Subcutaneous abdominal adipose tissue (tissue), 5 donors: ENCODE data around the gene TAB3.

ENCODE experiments used
- H3K27ac ChIP-seq: one replicate; pipeline ENCODE4 v1.7.0; 2013; ENCODE audit warnings: low read depth, mild to moderate bottlenecking, inconsistent platforms, low read length, moderate library complexity
- H3K27me3 ChIP-seq, 5 donors: one replicate each; pipeline ENCODE4 v1.7.0; 2013; ENCODE audit warnings: low read length in 5 of 5, inconsistent platforms in 1 of 5; ENCODE audit not compliant: control insufficient read depth in 5 of 5, insufficient read depth in 4 of 5
- H3K36me3 ChIP-seq, 5 donors: one replicate each; pipeline ENCODE4 v1.7.0; 2013; ENCODE audit warnings: low read length in 5 of 5; ENCODE audit not compliant: control insufficient read depth in 5 of 5, insufficient read depth in 5 of 5
- H3K4me1 ChIP-seq, 5 donors: one replicate each; pipeline ENCODE4 v1.7.0; 2013; ENCODE audit warnings: low read length in 5 of 5, mild to moderate bottlenecking in 3 of 5, moderate library complexity in 1 of 5; ENCODE audit not compliant: control insufficient read depth in 5 of 5, insufficient read depth in 5 of 5
- H3K4me3 ChIP-seq, 5 donors: one replicate each; pipeline ENCODE4 v1.7.0; 2013; ENCODE audit warnings: low read length in 5 of 5, low read depth in 1 of 5
- H3K9ac ChIP-seq, 5 donors: one replicate each; pipeline ENCODE4 v1.7.0; 2013; ENCODE audit warnings: low read length in 5 of 5, mild to moderate bottlenecking in 4 of 5, moderate library complexity in 3 of 5
- H3K9me3 ChIP-seq, 5 donors: one replicate each; pipeline ENCODE4 v1.7.0; 2013; ENCODE audit warnings: low read length in 5 of 5; ENCODE audit not compliant: control insufficient read depth in 5 of 5
- donor health status: healthy.
- donor health status: healthy.
- donor health status: healthy.
- donor health status: healthy.
- donor health status: healthy.

Gene TAB3

GRCh38 chrX:30791296-30792278 lies 97.5 kb downstream of the TAB3 start:
- H3K27ac ChIP-seq, result no peak overlapping the region
- peaks cover 0 to 2% (median 0%) of the 10 kb centered on the region in 5 donors for H3K27me3 ChIP-seq
- no peaks in the 10 kb centered on the region for H3K36me3 ChIP-seq
- peaks cover 0 to 84% (median 70%) of the 10 kb centered on the region in 5 donors for H3K9me3 ChIP-seq
- H3K9ac ChIP-seq, result no peak overlapping the region
- no peak overlapping the region for H3K4me3 ChIP-seq
- H3K4me1 ChIP-seq, result no peaks in the 10 kb centered on the region

- no peak overlapping the region for H3K9ac ChIP-seq
- no peak overlapping the region for H3K4me3 ChIP-seq
- H3K27ac ChIP-seq, result no peak overlapping the region
- no peaks in the 10 kb centered on the region for H3K4me1 ChIP-seq
- peaks cover 0 to 38% (median 33%) of the 10 kb centered on the region in 5 donors for H3K9me3 ChIP-seq
- peaks cover 0 to 2% (median 2%) of the 10 kb centered on the region in 5 donors for H3K27me3 ChIP-seq
- H3K36me3 ChIP-seq, result no peaks in the 10 kb centered on the region
Observed at GRCh38 chrX:30787012-30787411, 102.0 kb downstream of the TAB3 start.

- Histone ChIP-seq H3K27me3 (peaks cover 0 to 2% (median 2%) of the 10 kb centered on the region in 5 donors), H3K4me1 (no peaks in the 10 kb centered on the region), H3K9me3 (peaks cover 0 to 32% (median 26%) of the 10 kb centered on the region in 5 donors), H3K4me3 (no peak overlapping the region), H3K27ac (no peak overlapping the region), H3K9ac (no peak overlapping the region), H3K36me3 (no peaks in the 10 kb centered on the region)
Observed at GRCh38 chrX:30786374-30786773, 102.7 kb downstream of the TAB3 start.

- Histone ChIP-seq H3K36me3 (no peaks in the 10 kb centered on the region), H3K27ac (no peak overlapping the region), H3K4me3 (no peak overlapping the region), H3K9me3 (no peaks in the 10 kb centered on the region), H3K4me1 (no peaks in the 10 kb centered on the region), H3K9ac (no peak overlapping the region), H3K27me3 (peaks cover 0 to 2% (median 0%) of the 10 kb centered on the region in 5 donors)
Observed at GRCh38 chrX:30781711-30782444, 107.2 kb downstream of the TAB3 start.

- no peaks in the 10 kb centered on the region for H3K4me1 ChIP-seq
- no peak overlapping the region for H3K27ac ChIP-seq
- H3K4me3 ChIP-seq, result no peak overlapping the region
- H3K9me3 ChIP-seq, result peaks cover 0 to 4% (median 0%) of the 10 kb centered on the region in 5 donors
- no peaks in the 10 kb centered on the region for H3K36me3 ChIP-seq
- H3K9ac ChIP-seq, result no peak overlapping the region
- peaks cover 0 to 2% (median 0%) of the 10 kb centered on the region in 5 donors for H3K27me3 ChIP-seq
Observed at GRCh38 chrX:30779453-30780030, 109.5 kb downstream of the TAB3 start.

- H3K27me3 ChIP-seq, result peaks cover 0 to 2% (median 0%) of the 10 kb centered on the region in 5 donors
Observed at GRCh38 chrX:30777575-30777974, 111.5 kb downstream of the TAB3 start.

More at GRCh38 chrX:30777575-30777974, 111.5 kb downstream of the TAB3 start:
- Histone ChIP-seq H3K9me3 (peaks cover 0 to 4% (median 0%) of the 10 kb centered on the region in 5 donors), H3K4me3 (no peak overlapping the region), H3K36me3 (no peaks in the 10 kb centered on the region), H3K4me1 (no peaks in the 10 kb centered on the region), H3K27ac (no peak overlapping the region), H3K9ac (no peak overlapping the region)
